Activated naive CD8-positive, alpha-beta T cell treated with anti-CD3 and anti-CD28 coated beads, Interleukin-2, amount 50 U/mL, for 16 hours (primary cell): ENCODE data around the gene IRAK1BP1.
"Not testable (repeated sequence)": the region's sequence is repeated elsewhere in the genome, so short reads cannot be mapped to it uniquely, and the experiment has no call there.

Source experiments
- DNase-seq: peaks from one replicate; pipeline ENCODE4 v3.0.0-alpha.2; 2020; ENCODE audit warnings: low read depth, low spot score

Gene IRAK1BP1

GRCh38 chr6:78889901-78890300 is 22.6 kb downstream of the IRAK1BP1 start:
- DNase-seq = not testable (repeated sequence)

GRCh38 chr6:78896227-78896626 is 28.9 kb downstream of the IRAK1BP1 start:
- no peak for DNase-seq

- no peak for DNase-seq
Observed at GRCh38 chr6:78908621-78909020, 41.3 kb downstream of the IRAK1BP1 start.

GRCh38 chr6:78909391-78909790 is 42.0 kb downstream of the IRAK1BP1 start:
- no peak for DNase-seq

GRCh38 chr6:78910010-78910409 is 42.7 kb downstream of the IRAK1BP1 start:
- no peak for DNase-seq

- no peak for DNase-seq
Observed at GRCh38 chr6:78910591-78911171, 43.3 kb downstream of the IRAK1BP1 start.

- no peak for DNase-seq
Observed at GRCh38 chr6:78911218-78911940, 44.0 kb downstream of the IRAK1BP1 start.

GRCh38 chr6:78916411-78916810 is 49.1 kb downstream of the IRAK1BP1 start:
- DNase-seq = no peak

GRCh38 chr6:78917788-78918187 is 50.4 kb downstream of the IRAK1BP1 start:
- DNase-seq = no peak

- DNase-seq = not testable (repeated sequence)
Observed at GRCh38 chr6:78921168-78921567, 53.8 kb downstream of the IRAK1BP1 start.

GRCh38 chr6:78925317-78925716 is 58.0 kb downstream of the IRAK1BP1 start:
- no peak for DNase-seq

GRCh38 chr6:78935553-78935952 is 68.2 kb downstream of the IRAK1BP1 start:
- no peak for DNase-seq

GRCh38 chr6:78936515-78936914 is 69.2 kb downstream of the IRAK1BP1 start:
- no peak for DNase-seq

GRCh38 chr6:78942446-78942845 is 75.1 kb downstream of the IRAK1BP1 start:
- DNase-seq = no peak

GRCh38 chr6:78947529-78947928 is 80.2 kb downstream of the IRAK1BP1 start:
- no peak for DNase-seq

- no peak for DNase-seq
Observed at GRCh38 chr6:78947962-78948361, 80.6 kb downstream of the IRAK1BP1 start.

GRCh38 chr6:78948785-78949184 is 81.4 kb downstream of the IRAK1BP1 start:
- DNase-seq = no peak

GRCh38 chr6:78952362-78952761 is 85.0 kb downstream of the IRAK1BP1 start:
- no peak for DNase-seq
